HepG2 (cell line): ENCODE results near the gene ZNF500. TPM values are rescaled to one million over a fixed set of nuclear protein-coding genes. Genes with fewer than 3 reads are reported as not detected.

Experiments used
- ATAC-seq: fragments of 200-7000 bp; cut with Tn5 transposase; 3 replicates; pipeline ENCODE4 v1.9.1; 2020; ENCODE audit warnings: mild to moderate bottlenecking, moderate library complexity
- BruUV-seq: library from RNA; stranded (reverse); fragments of 400-500 nt; replicated peaks from 2 replicates; lab custom pipeline; 2021; lab: Mats Ljungman, UMichigan
- CTCF ChIA-PET: fragments of 300-600 bp; formaldehyde crosslinking; extraction: SDS; loops from one replicate; lab custom pipeline; 2021; ENCODE audit warnings: low total read pairs, inconsistent platforms, low intra/inter-chr PET ratio; lab: Yijun Ruan, JAX
- POLR2A ChIA-PET: fragments of 350-600 bp; sonication (Branson Sonifier 250); formaldehyde crosslinking; loops from one replicate; lab custom pipeline; 2020; ENCODE audit warnings: antibody characterized with exemption, inconsistent platforms; lab: Yijun Ruan, JAX
- DNase-seq: peaks from one replicate; pipeline ENCODE4 v3.0.0-alpha.2; 2015; ENCODE audit warnings: low spot score
- FAIRE-seq: peaks from 3 replicates; lab custom pipeline; 2011; peaks lifted over from hg19 to GRCh38; lab: Jason Lieb, UNC
- H2AFZ ChIP-seq: one replicate; pipeline ENCODE4 v1.6.1; 2011; ENCODE audit warnings: low read length, inconsistent platforms
- H3K27ac ChIP-seq: fragments of 300-600 bp; 3 replicates; pipeline ENCODE4 v1.8.0; 2011; ENCODE audit warnings: mixed run types, mild to moderate bottlenecking, mixed read lengths, low read length, inconsistent platforms; ENCODE audit not compliant: insufficient read depth; ENCODE audit errors: extremely low read length
- H3K27me3 ChIP-seq, 2 experiments: fragments of 200-600 bp in 1 of 2; 2 replicates in 1 of 2; 3 replicates in 1 of 2; pipeline versions ENCODE4 v1.6.0 to v1.8.0; 2011; ENCODE audit warnings: low read length in 2 of 2, mild to moderate bottlenecking in 2 of 2, moderate library complexity in 2 of 2, inconsistent platforms in 1 of 2; ENCODE audit not compliant: insufficient read depth in 2 of 2, control insufficient read depth in 1 of 2
- H3K36me3 ChIP-seq, 2 experiments: fragments of 200-600 bp in 1 of 2; replicated peaks in 1 of 2; 2 replicates in 1 of 2; 3 replicates in 1 of 2; pipeline versions ENCODE4 v1.5.1 to v1.8.0; 2011; ENCODE audit warnings: low read length in 2 of 2, inconsistent platforms in 1 of 2; ENCODE audit not compliant: insufficient read depth in 2 of 2, control insufficient read depth in 1 of 2
- H3K4me1 ChIP-seq: 2 replicates; pipeline ENCODE4 v1.5.1; 2012; ENCODE audit warnings: low read length, inconsistent platforms; ENCODE audit not compliant: insufficient read depth
- H3K4me2 ChIP-seq: 2 replicates; pipeline ENCODE4 v1.6.0; 2011; ENCODE audit warnings: low read depth, low read length, inconsistent platforms
- H3K4me3 ChIP-seq, 3 experiments: fragments of 200-600 bp in 1 of 3; sonication (generic), shearing (Covaris generic) in 1 of 3; replicated peaks in 1 of 3; 2 replicates each; pipeline ENCODE4 v1.5.1; 2011 to 2016; ENCODE audit warnings: low read length in 3 of 3, inconsistent platforms in 2 of 3, low read depth in 2 of 3, mild to moderate bottlenecking in 2 of 3, control low read depth in 1 of 3, mixed read lengths in 1 of 3; ENCODE audit not compliant: insufficient read depth in 1 of 3
- H3K79me2 ChIP-seq: one replicate; pipeline ENCODE4 v1.6.1; 2011; ENCODE audit warnings: low read length, inconsistent platforms; ENCODE audit not compliant: insufficient read depth
- H3K9ac ChIP-seq: 2 replicates; pipeline ENCODE4 v1.6.0; 2011; ENCODE audit warnings: mild to moderate bottlenecking, low read depth, low read length, inconsistent platforms; ENCODE audit not compliant: insufficient read depth
- H3K9me3 ChIP-seq: 2 replicates; pipeline ENCODE4 v1.5.1; 2012; ENCODE audit warnings: mild to moderate bottlenecking, low read length
- H4K20me1 ChIP-seq: 2 replicates; pipeline ENCODE4 v1.6.0; 2011; ENCODE audit warnings: inconsistent platforms, mild to moderate bottlenecking, low read length, moderate library complexity; ENCODE audit not compliant: insufficient read depth
- ATM ChIP-seq: fragments of 450-650 bp; IDR thresholded peaks from 2 replicates; pipeline ENCODE4 v1.7.1; 2017; ENCODE audit warnings: mild to moderate bottlenecking, borderline replicate concordance
- HNRNPH1 ChIP-seq: fragments of 200-400 bp; formaldehyde crosslinking; optimal IDR thresholded peaks from 2 replicates; pipeline ENCODE3; 2017; ENCODE audit warnings: mild to moderate bottlenecking, low read depth, low read length
- MBD4 ChIP-seq: IDR thresholded peaks from 2 replicates; pipeline ENCODE4 v1.6.1; 2012; ENCODE audit warnings: low read length, inconsistent platforms, borderline replicate concordance
- MLLT10 ChIP-seq: sonication (generic); formaldehyde crosslinking; IDR thresholded peaks from 2 replicates; pipeline ENCODE4 v1.4.0; 2020; ENCODE audit warnings: missing genetic modification reagents
- RARA ChIP-seq: IDR thresholded peaks from 2 replicates; pipeline ENCODE4 v1.6.1; 2016; ENCODE audit warnings: missing genetic modification reagents, missing compliant biosample characterization
- TP53 ChIP-seq: sonication (generic); formaldehyde crosslinking; conservative IDR thresholded peaks from 2 replicates; pipeline ENCODE4 v1.4.0; 2020; ENCODE audit warnings: missing genetic modification reagents
- ZNF326 ChIP-seq: sonication (generic); formaldehyde crosslinking; IDR thresholded peaks from 2 replicates; pipeline ENCODE4 v1.4.0; 2020; ENCODE audit warnings: missing genetic modification reagents, borderline replicate concordance
- ZNF616 ChIP-seq: sonication (generic); formaldehyde crosslinking; IDR thresholded peaks from 2 replicates; pipeline ENCODE4 v1.5.0; 2020; ENCODE audit warnings: low read depth, mild to moderate bottlenecking, missing genetic modification reagents
- ZSCAN5A ChIP-seq: sonication (generic); formaldehyde crosslinking; IDR thresholded peaks from 2 replicates; pipeline ENCODE4 v1.8.0; 2022; ENCODE audit warnings: mild to moderate bottlenecking, missing genetic modification reagents, borderline replicate concordance
- WGBS: methylation state at CpG from one replicate; pipeline ENCODE4 v1.1.6; 2017; ENCODE audit warnings: low lambda C conversion rate; 5-methylcytosine and 5-hydroxymethylcytosine counted together
- in situ Hi-C: cut with HindIII; loops from 2 replicates; pipeline ENCODE4 v1.10.0; 2017; ENCODE audit warnings: low pct_unique_long_range_greater_than_20kb; ENCODE audit not compliant: extremely low pct_ligation_motif_present
- intact Hi-C: fragments of 100-400 bp; cut with micrococcal nuclease; formaldehyde crosslinking; loops from one replicate; pipeline ENCODE4 v1.10.0; 2022; ENCODE audit not compliant: unreplicated experiment
- polyA plus RNA-seq, 8 experiments: library from polyadenylated mRNA; depleted of rRNA in 3 of 8; stranded (reverse) in 7 of 8; unstranded in 1 of 8; fragments of >200 nt; fragmentation: Illumina TruSeq in 4 of 8; extraction: Trizol in 4 of 8; gene quantifications; 2 replicates each; pipeline versions ENCODE4 v1.2.1 to v1.2.3, GENCODE V29; 2011 to 2016; ENCODE audit warnings: low read depth in 4 of 8, missing spikeins in 1 of 8, mixed read lengths in 1 of 8; ENCODE audit not compliant: insufficient read depth in 1 of 8
- total RNA-seq, 5 experiments: library from RNA; depleted of rRNA; stranded (reverse); fragments of >200 nt; fragmentation: Illumina TruSeq; extraction: Trizol; gene quantifications; 2 replicates each; pipeline ENCODE4 v1.2.3, GENCODE V29; 2016; ENCODE audit warnings: low read depth in 1 of 5
- TF ChIP-seq, protein P1 (sequence below): sonication (generic); formaldehyde crosslinking; IDR thresholded peaks from 2 replicates; pipeline ENCODE4 v1.5.0; 2020; ENCODE audit warnings: missing genetic modification reagents, mild to moderate bottlenecking, borderline replicate concordance
- TF ChIP-seq, protein P2 (sequence below): IDR thresholded peaks from 2 replicates; pipeline ENCODE4 v1.6.1; 2016; ENCODE audit warnings: mild to moderate bottlenecking
- TF ChIP-seq, protein P3 (sequence below): fragments of 450-650 bp; IDR thresholded peaks from 2 replicates; pipeline ENCODE4 v1.6.1; 2016
- TF ChIP-seq, protein P4 (sequence below): sonication (generic); formaldehyde crosslinking; IDR thresholded peaks from 2 replicates; pipeline ENCODE4 v1.5.1; 2020; ENCODE audit warnings: missing genetic modification reagents, mild to moderate bottlenecking, borderline replicate concordance

ZNF500 gene
- total and polyA plus RNA-seq, 2 of the 13 experiments (the other 11 are each of a cell fraction or from before 2014, with no cell fraction given): 6.1 to 12.2 TPM

- no peak for TF ChIP-seq TP53
- TF ChIP-seq, protein P1, sequence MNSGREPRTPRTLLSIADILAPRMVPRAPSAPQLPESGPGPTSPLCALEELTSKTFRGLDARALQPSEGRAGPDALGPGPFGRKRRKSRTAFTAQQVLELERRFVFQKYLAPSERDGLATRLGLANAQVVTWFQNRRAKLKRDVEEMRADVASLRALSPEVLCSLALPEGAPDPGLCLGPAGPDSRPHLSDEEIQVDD: no peak
- TF ChIP-seq ZNF616 (CRISPR knock-in tag): no peak
- TF ChIP-seq, protein P2, sequence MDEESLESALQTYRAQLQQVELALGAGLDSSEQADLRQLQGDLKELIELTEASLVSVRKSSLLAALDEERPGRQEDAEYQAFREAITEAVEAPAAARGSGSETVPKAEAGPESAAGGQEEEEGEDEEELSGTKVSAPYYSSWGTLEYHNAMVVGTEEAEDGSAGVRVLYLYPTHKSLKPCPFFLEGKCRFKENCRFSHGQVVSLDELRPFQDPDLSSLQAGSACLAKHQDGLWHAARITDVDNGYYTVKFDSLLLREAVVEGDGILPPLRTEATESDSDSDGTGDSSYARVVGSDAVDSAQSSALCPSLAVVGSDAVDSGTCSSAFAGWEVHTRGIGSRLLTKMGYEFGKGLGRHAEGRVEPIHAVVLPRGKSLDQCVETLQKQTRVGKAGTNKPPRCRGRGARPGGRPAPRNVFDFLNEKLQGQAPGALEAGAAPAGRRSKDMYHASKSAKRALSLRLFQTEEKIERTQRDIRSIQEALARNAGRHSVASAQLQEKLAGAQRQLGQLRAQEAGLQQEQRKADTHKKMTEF: no peak
- TF ChIP-seq ZSCAN5A (CRISPR knock-in tag): no peak
- TF ChIP-seq HNRNPH1: no peak
- TF ChIP-seq MBD4: no peak
- TF ChIP-seq RARA (CRISPR knock-in tag): no peak
- TF ChIP-seq ZNF326 (CRISPR knock-in tag): no peak
- TF ChIP-seq ATM: no peak
- TF ChIP-seq, protein P3, sequence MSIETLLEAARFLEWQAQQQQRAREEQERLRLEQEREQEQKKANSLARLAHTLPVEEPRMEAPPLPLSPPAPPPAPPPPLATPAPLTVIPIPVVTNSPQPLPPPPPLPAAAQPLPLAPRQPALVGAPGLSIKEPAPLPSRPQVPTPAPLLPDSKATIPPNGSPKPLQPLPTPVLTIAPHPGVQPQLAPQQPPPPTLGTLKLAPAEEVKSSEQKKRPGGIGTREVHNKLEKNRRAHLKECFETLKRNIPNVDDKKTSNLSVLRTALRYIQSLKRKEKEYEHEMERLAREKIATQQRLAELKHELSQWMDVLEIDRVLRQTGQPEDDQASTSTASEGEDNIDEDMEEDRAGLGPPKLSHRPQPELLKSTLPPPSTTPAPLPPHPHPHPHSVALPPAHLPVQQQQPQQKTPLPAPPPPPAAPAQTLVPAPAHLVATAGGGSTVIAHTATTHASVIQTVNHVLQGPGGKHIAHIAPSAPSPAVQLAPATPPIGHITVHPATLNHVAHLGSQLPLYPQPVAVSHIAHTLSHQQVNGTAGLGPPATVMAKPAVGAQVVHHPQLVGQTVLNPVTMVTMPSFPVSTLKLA: no peak
- TF ChIP-seq MLLT10: no peak
- TF ChIP-seq, protein P4, sequence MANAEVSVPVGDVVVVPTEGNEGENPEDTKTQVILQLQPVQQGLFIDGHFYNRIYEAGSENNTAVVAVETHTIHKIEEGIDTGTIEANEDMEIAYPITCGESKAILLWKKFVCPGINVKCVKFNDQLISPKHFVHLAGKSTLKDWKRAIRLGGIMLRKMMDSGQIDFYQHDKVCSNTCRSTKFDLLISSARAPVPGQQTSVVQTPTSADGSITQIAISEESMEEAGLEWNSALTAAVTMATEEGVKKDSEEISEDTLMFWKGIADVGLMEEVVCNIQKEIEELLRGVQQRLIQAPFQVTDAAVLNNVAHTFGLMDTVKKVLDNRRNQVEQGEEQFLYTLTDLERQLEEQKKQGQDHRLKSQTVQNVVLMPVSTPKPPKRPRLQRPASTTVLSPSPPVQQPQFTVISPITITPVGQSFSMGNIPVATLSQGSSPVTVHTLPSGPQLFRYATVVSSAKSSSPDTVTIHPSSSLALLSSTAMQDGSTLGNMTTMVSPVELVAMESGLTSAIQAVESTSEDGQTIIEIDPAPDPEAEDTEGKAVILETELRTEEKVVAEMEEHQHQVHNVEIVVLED: no peak
- H3K27ac ChIP-seq: no peak overlapping the region
- BruUV-seq: no TSS peak
- intact Hi-C loops: no loop called here
- H3K4me2 ChIP-seq: no peak overlapping the region
- no peak overlapping the region for H3K9ac ChIP-seq
- WGBS: 97% methylated on average over 13 of the region's 16 CpGs
- peaks cover 24 to 65% of the 10 kb centered on the region in 2 experiments for H3K36me3 ChIP-seq
- FAIRE-seq: no peak
- no peaks in the 10 kb centered on the region for H4K20me1 ChIP-seq
- H3K79me2 ChIP-seq: no peaks in the 10 kb centered on the region
- H3K9me3 ChIP-seq: no peaks in the 10 kb centered on the region
- H3K4me1 ChIP-seq: peaks cover 13% of the 10 kb centered on the region
- H3K27me3 ChIP-seq: no peaks in the 10 kb centered on the region
- DNase-seq: no peak
- CTCF ChIA-PET: no interaction called here
- in situ Hi-C loops: no loop called here
- POLR2A ChIA-PET: no interaction called here
- ATAC-seq: no peak
- no peak overlapping the region for H3K4me3 ChIP-seq
- no peak overlapping the region for H2AFZ ChIP-seq
Measured at GRCh38 chr16:4813251-4814003, 46.5 kb upstream of the ZNF500 start.
